ENCODE data around the gene DNAAF2. TPM values are rescaled to one million over a fixed set of nuclear protein-coding genes. Genes with fewer than 3 reads are reported as not detected.
A peak's percentile ranks its signal among the peaks of the same experiment; 100 is the strongest.

The DNAAF2 gene
- total and polyA plus RNA-seq, 2 of the 13 experiments (the other 11 are each of a cell fraction or from before 2014, with no cell fraction given), result 6.1 to 13.6 TPM

- TF ChIP-seq AKAP8 (CRISPR knock-in tag; IDR thresholded peaks at IDR 0.05) (no peak), TBX2 (CRISPR knock-in tag; IDR thresholded peaks at IDR 0.05; ENCODE audit: borderline replicate concordance) (peak; percentile 93), ZNF549 (CRISPR knock-in tag; IDR thresholded peaks at IDR 0.05) (no peak), ZNF607 (CRISPR knock-in tag; IDR thresholded peaks at IDR 0.05; ENCODE audit: borderline replicate concordance) (no peak), ZNF343 (CRISPR knock-in tag; IDR thresholded peaks at IDR 0.05) (no peak), SOX6 (IDR thresholded peaks at IDR 0.05) (no peak), SOX6 (CRISPR knock-in tag; IDR thresholded peaks at IDR 0.05) (peak; percentile 91), ZBTB2 (CRISPR knock-in tag; IDR thresholded peaks at IDR 0.05; ENCODE audit: low read depth) (no peak), HOXA3 (CRISPR knock-in tag; IDR thresholded peaks at IDR 0.05) (peak; percentile 87), RAD21 (CRISPR knock-in tag; IDR thresholded peaks at IDR 0.05) (no peak), RERE (CRISPR knock-in tag; IDR thresholded peaks at IDR 0.05; ENCODE audit: low read depth) (peak; percentile 17; the same call in 1 of the 2 replicates), RNF2 (conservative IDR thresholded peaks at IDR 0.05; ENCODE audit: low read depth) (no peak), JUN (CRISPR knock-in tag; IDR thresholded peaks at IDR 0.05) (no peak), ERF (CRISPR knock-in tag; IDR thresholded peaks at IDR 0.05) (peak; percentile 81), FOXC1 (CRISPR knock-in tag; IDR thresholded peaks at IDR 0.05; ENCODE audit: borderline replicate concordance) (no peak; the same call in 1 of the 2 replicates), SMAD1 (CRISPR knock-in tag; IDR thresholded peaks at IDR 0.05; ENCODE audit: borderline replicate concordance, low read depth) (no peak), HIVEP1 (CRISPR knock-in tag; IDR thresholded peaks at IDR 0.05) (peak; percentile 83; the same call in 1 of the 2 replicates), MED8 (CRISPR knock-in tag; IDR thresholded peaks at IDR 0.05; ENCODE audit: insufficient replicate concordance) (peak; percentile 23), ZNF780A (CRISPR knock-in tag; IDR thresholded peaks at IDR 0.05) (no peak), DNMT1 (CRISPR knock-in tag; IDR thresholded peaks at IDR 0.05) (no peak), DDIT3 (CRISPR knock-in tag; IDR thresholded peaks at IDR 0.05) (no peak)
Observed at GRCh38 chr14:49641697-49642129, 6.7 kb upstream of the DNAAF2 start (continued).
